ENCODE data around the gene CCDC39. TPM values are rescaled to one million over a fixed set of nuclear protein-coding genes. Genes with fewer than 3 reads are reported as not detected.

CCDC39 gene
- not detected for total RNA-seq

GRCh38 chr3:180679178-180680096 is at the start of gene CCDC39:
TSS of gene CCDC39 (minus strand) at chr3:180679489. CDS start at chr3:180679380, 109 bp downstream.
- peak within 1 kb of the TSS; percentile 53 to 65 for H3K4me3 ChIP-seq
- no peaks in the 10 kb centered on the region for H3K36me3 ChIP-seq
- intact Hi-C loops (cut with DNase I) = no loop called here
- H3K27me3 ChIP-seq = no peaks in the 10 kb centered on the region
- no peak within 1 kb of the TSS for H3K27ac ChIP-seq
- DNase-seq (ENCODE audit: low spot score in 2 of 2) = no peak
- peaks cover 0 to 7% of the 10 kb centered on the region in 2 donors for H3K4me1 ChIP-seq
- H3K9me3 ChIP-seq = no peaks in the 10 kb centered on the region
- TF ChIP-seq CTCF (IDR thresholded peaks at IDR 0.05) = no peak

- H3K27ac ChIP-seq = no peak overlapping the region
- intact Hi-C loops (cut with DNase I) = no loop called here
- H3K4me1 ChIP-seq = no peaks in the 10 kb centered on the region
- no peak for TF ChIP-seq CTCF (IDR thresholded peaks at IDR 0.05)
- no peaks in the 10 kb centered on the region for H3K36me3 ChIP-seq
- no peak overlapping the region for H3K4me3 ChIP-seq
- H3K9me3 ChIP-seq = no peaks in the 10 kb centered on the region
- no peaks in the 10 kb centered on the region for H3K27me3 ChIP-seq
- DNase-seq (ENCODE audit: low spot score in 2 of 2) = no peak
Observed at GRCh38 chr3:180720012-180720411, 40.7 kb upstream of the CCDC39 start.

GRCh38 chr3:180707896-180708295 is 28.6 kb upstream of the CCDC39 start:
- H3K4me1 ChIP-seq = no peaks in the 10 kb centered on the region
- no peaks in the 10 kb centered on the region for H3K9me3 ChIP-seq
- no peak for TF ChIP-seq CTCF (IDR thresholded peaks at IDR 0.05)
- no peak overlapping the region for H3K4me3 ChIP-seq
- intact Hi-C loops (cut with DNase I) = no loop called here
- H3K27me3 ChIP-seq = no peaks in the 10 kb centered on the region
- H3K36me3 ChIP-seq = no peaks in the 10 kb centered on the region
- DNase-seq (ENCODE audit: low spot score in 2 of 2) = no peak
- no peak overlapping the region for H3K27ac ChIP-seq

- Histone ChIP-seq H3K4me1 (no peaks in the 10 kb centered on the region), H3K4me3 (no peak overlapping the region), H3K27ac (no peak overlapping the region), H3K9me3 (no peaks in the 10 kb centered on the region), H3K27me3 (no peaks in the 10 kb centered on the region), H3K36me3 (no peaks in the 10 kb centered on the region)
- no peak for DNase-seq (ENCODE audit: low spot score in 2 of 2)
- intact Hi-C loops (cut with DNase I) = no loop called here
- no peak for TF ChIP-seq CTCF (IDR thresholded peaks at IDR 0.05)
Observed at GRCh38 chr3:180705619-180706018, 26.3 kb upstream of the CCDC39 start.

- Histone ChIP-seq H3K27me3 (no peaks in the 10 kb centered on the region), H3K4me3 (no peak overlapping the region), H3K4me1 (no peaks in the 10 kb centered on the region), H3K27ac (no peak overlapping the region), H3K9me3 (no peaks in the 10 kb centered on the region), H3K36me3 (no peaks in the 10 kb centered on the region)
- intact Hi-C loops (cut with DNase I) = no loop called here
- no peak for DNase-seq (ENCODE audit: low spot score in 2 of 2)
- TF ChIP-seq CTCF (IDR thresholded peaks at IDR 0.05) = no peak
Observed at GRCh38 chr3:180704532-180704931, 25.2 kb upstream of the CCDC39 start.

Measured in ascending aorta (tissue), 2 donors.